HepG2 (cell line): Measurements from ENCODE around the gene PSMB3. TPM values are rescaled to one million over a fixed set of nuclear protein-coding genes. Genes with fewer than 3 reads are reported as not detected.

Experiments used
- ATAC-seq: fragments of 200-7000 bp; cut with Tn5 transposase; 3 replicates; pipeline ENCODE4 v1.9.1; 2020; ENCODE audit warnings: mild to moderate bottlenecking, moderate library complexity
- BruUV-seq: library from RNA; stranded (reverse); fragments of 400-500 nt; replicated peaks from 2 replicates; lab custom pipeline; 2021; lab: Mats Ljungman, UMichigan
- CTCF ChIA-PET: fragments of 300-600 bp; formaldehyde crosslinking; extraction: SDS; loops from one replicate; lab custom pipeline; 2021; ENCODE audit warnings: low total read pairs, inconsistent platforms, low intra/inter-chr PET ratio; lab: Yijun Ruan, JAX
- POLR2A ChIA-PET: fragments of 350-600 bp; sonication (Branson Sonifier 250); formaldehyde crosslinking; loops from one replicate; lab custom pipeline; 2020; ENCODE audit warnings: antibody characterized with exemption, inconsistent platforms; lab: Yijun Ruan, JAX
- DNase-seq: peaks from one replicate; pipeline ENCODE4 v3.0.0-alpha.2; 2015; ENCODE audit warnings: low spot score
- FAIRE-seq: peaks from 3 replicates; lab custom pipeline; 2011; peaks lifted over from hg19 to GRCh38; lab: Jason Lieb, UNC
- H2AFZ ChIP-seq: one replicate; pipeline ENCODE4 v1.6.1; 2011; ENCODE audit warnings: low read length, inconsistent platforms
- H3K27ac ChIP-seq: fragments of 300-600 bp; 3 replicates; pipeline ENCODE4 v1.8.0; 2011; ENCODE audit warnings: mixed run types, mild to moderate bottlenecking, mixed read lengths, low read length, inconsistent platforms; ENCODE audit not compliant: insufficient read depth; ENCODE audit errors: extremely low read length
- H3K27me3 ChIP-seq, 2 experiments: fragments of 200-600 bp in 1 of 2; 2 replicates in 1 of 2; 3 replicates in 1 of 2; pipeline versions ENCODE4 v1.6.0 to v1.8.0; 2011; ENCODE audit warnings: low read length in 2 of 2, mild to moderate bottlenecking in 2 of 2, moderate library complexity in 2 of 2, inconsistent platforms in 1 of 2; ENCODE audit not compliant: insufficient read depth in 2 of 2, control insufficient read depth in 1 of 2
- H3K36me3 ChIP-seq, 2 experiments: fragments of 200-600 bp in 1 of 2; replicated peaks in 1 of 2; 2 replicates in 1 of 2; 3 replicates in 1 of 2; pipeline versions ENCODE4 v1.5.1 to v1.8.0; 2011; ENCODE audit warnings: low read length in 2 of 2, inconsistent platforms in 1 of 2; ENCODE audit not compliant: insufficient read depth in 2 of 2, control insufficient read depth in 1 of 2
- H3K4me1 ChIP-seq: 2 replicates; pipeline ENCODE4 v1.5.1; 2012; ENCODE audit warnings: low read length, inconsistent platforms; ENCODE audit not compliant: insufficient read depth
- H3K4me2 ChIP-seq: 2 replicates; pipeline ENCODE4 v1.6.0; 2011; ENCODE audit warnings: low read depth, low read length, inconsistent platforms
- H3K4me3 ChIP-seq, 3 experiments: fragments of 200-600 bp in 1 of 3; sonication (generic), shearing (Covaris generic) in 1 of 3; replicated peaks in 1 of 3; 2 replicates each; pipeline ENCODE4 v1.5.1; 2011 to 2016; ENCODE audit warnings: low read length in 3 of 3, inconsistent platforms in 2 of 3, low read depth in 2 of 3, mild to moderate bottlenecking in 2 of 3, control low read depth in 1 of 3, mixed read lengths in 1 of 3; ENCODE audit not compliant: insufficient read depth in 1 of 3
- H3K79me2 ChIP-seq: one replicate; pipeline ENCODE4 v1.6.1; 2011; ENCODE audit warnings: low read length, inconsistent platforms; ENCODE audit not compliant: insufficient read depth
- H3K9ac ChIP-seq: 2 replicates; pipeline ENCODE4 v1.6.0; 2011; ENCODE audit warnings: mild to moderate bottlenecking, low read depth, low read length, inconsistent platforms; ENCODE audit not compliant: insufficient read depth
- H3K9me3 ChIP-seq: 2 replicates; pipeline ENCODE4 v1.5.1; 2012; ENCODE audit warnings: mild to moderate bottlenecking, low read length
- H4K20me1 ChIP-seq: 2 replicates; pipeline ENCODE4 v1.6.0; 2011; ENCODE audit warnings: inconsistent platforms, mild to moderate bottlenecking, low read length, moderate library complexity; ENCODE audit not compliant: insufficient read depth
- CTCF ChIP-seq: sonication (generic); formaldehyde crosslinking; IDR thresholded peaks from 2 replicates; pipeline ENCODE4 v1.5.0; 2020; ENCODE audit warnings: mild to moderate bottlenecking, missing genetic modification reagents, moderate library complexity
- DDIT3 ChIP-seq: sonication (generic); formaldehyde crosslinking; IDR thresholded peaks from 2 replicates; pipeline ENCODE4 v1.4.0; 2020; ENCODE audit warnings: mild to moderate bottlenecking, missing genetic modification reagents
- HMG20A ChIP-seq: IDR thresholded peaks from 2 replicates; pipeline ENCODE4 v1.6.1; 2016; ENCODE audit warnings: borderline replicate concordance
- KLF11 ChIP-seq: IDR thresholded peaks from 2 replicates; pipeline ENCODE4 v1.6.1; 2016; ENCODE audit warnings: missing compliant biosample characterization
- MAFK ChIP-seq, 2 experiments: IDR thresholded peaks in 1 of 2; conservative IDR thresholded peaks in 1 of 2; 2 replicates each; pipeline ENCODE4 v1.6.1; 2011; ENCODE audit warnings: improper control_type of control experiment in 2 of 2, low read length in 2 of 2
- SAFB2 ChIP-seq: sonication (generic); formaldehyde crosslinking; IDR thresholded peaks from 2 replicates; pipeline ENCODE4 v1.5.1; 2020; ENCODE audit warnings: missing genetic modification reagents, low read depth, mild to moderate bottlenecking, borderline replicate concordance
- ZEB1 ChIP-seq: IDR thresholded peaks from 2 replicates; pipeline ENCODE4 v1.6.1; 2012; ENCODE audit warnings: mild to moderate bottlenecking, low read depth, inconsistent platforms; ENCODE audit not compliant: insufficient replicate concordance
- ZNF432 ChIP-seq: sonication (generic); formaldehyde crosslinking; IDR thresholded peaks from 2 replicates; pipeline ENCODE4 v1.5.0; 2020; ENCODE audit warnings: missing genetic modification reagents, mild to moderate bottlenecking, borderline replicate concordance
- ZNF468 ChIP-seq: sonication (generic); formaldehyde crosslinking; IDR thresholded peaks from 2 replicates; pipeline ENCODE4 v1.8.0; 2022; ENCODE audit warnings: mild to moderate bottlenecking, moderate library complexity, missing genetic modification reagents
- ZNF687 ChIP-seq: sonication (generic); formaldehyde crosslinking; IDR thresholded peaks from 2 replicates; pipeline ENCODE4 v1.5.1; 2020; ENCODE audit warnings: mild to moderate bottlenecking, missing genetic modification reagents, moderate library complexity
- ZNF746 ChIP-seq: sonication (generic); formaldehyde crosslinking; IDR thresholded peaks from 2 replicates; pipeline ENCODE4 v1.8.0; 2022; ENCODE audit warnings: mild to moderate bottlenecking, missing genetic modification reagents
- WGBS: methylation state at CpG from one replicate; pipeline ENCODE4 v1.1.6; 2017; ENCODE audit warnings: low lambda C conversion rate; 5-methylcytosine and 5-hydroxymethylcytosine counted together
- in situ Hi-C: cut with HindIII; loops from 2 replicates; pipeline ENCODE4 v1.10.0; 2017; ENCODE audit warnings: low pct_unique_long_range_greater_than_20kb; ENCODE audit not compliant: extremely low pct_ligation_motif_present
- intact Hi-C: fragments of 100-400 bp; cut with micrococcal nuclease; formaldehyde crosslinking; loops from one replicate; pipeline ENCODE4 v1.10.0; 2022; ENCODE audit not compliant: unreplicated experiment
- polyA plus RNA-seq, 8 experiments: library from polyadenylated mRNA; depleted of rRNA in 3 of 8; stranded (reverse) in 7 of 8; unstranded in 1 of 8; fragments of >200 nt; fragmentation: Illumina TruSeq in 4 of 8; extraction: Trizol in 4 of 8; gene quantifications; 2 replicates each; pipeline versions ENCODE4 v1.2.1 to v1.2.3, GENCODE V29; 2011 to 2016; ENCODE audit warnings: low read depth in 4 of 8, missing spikeins in 1 of 8, mixed read lengths in 1 of 8; ENCODE audit not compliant: insufficient read depth in 1 of 8
- total RNA-seq, 5 experiments: library from RNA; depleted of rRNA; stranded (reverse); fragments of >200 nt; fragmentation: Illumina TruSeq; extraction: Trizol; gene quantifications; 2 replicates each; pipeline ENCODE4 v1.2.3, GENCODE V29; 2016; ENCODE audit warnings: low read depth in 1 of 5
- TF ChIP-seq, protein P1 (sequence below): sonication (generic); formaldehyde crosslinking; IDR thresholded peaks from 2 replicates; pipeline ENCODE4 v1.4.0; 2020; ENCODE audit warnings: missing genetic modification reagents
- TF ChIP-seq, protein P2 (sequence below): IDR thresholded peaks from 2 replicates; pipeline ENCODE4 v1.6.1; 2012; ENCODE audit warnings: low read depth, low read length, improper control_type of control experiment

PSMB3 gene
- total and polyA plus RNA-seq, 2 of the 13 experiments (the other 11 are each of a cell fraction or from before 2014, with no cell fraction given) = 366 to 517 TPM

- in situ Hi-C loops (no loop called here), intact Hi-C loops (no loop called here)
- whole genome bisulfite sequencing = 81% methylated on average over 7 of the region's 7 CpGs
- peaks cover 30% of the 10 kb centered on the region for H4K20me1 ChIP-seq
- FAIRE-seq (no peak), DNase-seq (no peak), ATAC-seq (no peak)
- no TSS peak for BruUV-seq
- ChIA-PET POLR2A (interaction anchor here (1.9 kb wide), 1 partner anchor 11 kb away, joined by 7 read pairs; the partner anchor contains the start of gene CISD3), CTCF (no interaction called here)
- H3K9me3 ChIP-seq = no peaks in the 10 kb centered on the region
- H3K4me3 ChIP-seq = no peak overlapping the region; a peak in 1 of 6 replicates
- H3K4me1 ChIP-seq = peaks cover 56% of the 10 kb centered on the region
- H3K27ac ChIP-seq = peak overlapping the region; percentile 48
- H3K9ac ChIP-seq = 0 out of 2 replicates have a peak overlapping the region, but pooled peaks have one; percentile 12
- no peak overlapping the region for H2AFZ ChIP-seq
- TF ChIP-seq KLF11 (CRISPR knock-in tag) (no peak), ZNF687 (CRISPR knock-in tag) (peak; percentile 35; the same call in 1 of the 2 replicates), ZNF432 (no peak), HMG20A (CRISPR knock-in tag) (no peak), CTCF (CRISPR knock-in tag) (no peak), ZEB1 (no peak), DDIT3 (CRISPR knock-in tag) (no peak), SAFB2 (CRISPR knock-in tag) (0 out of 2 replicates have a peak, but pooled peaks have one; percentile 5), MAFK (conservative IDR thresholded peaks at IDR 0.05 in 1 of 2, IDR thresholded peaks at IDR 0.05 in 1 of 2; ENCODE audit: low read length in 2 of 2) (no peak), ZNF746 (CRISPR knock-in tag) (no peak), ZNF468 (CRISPR knock-in tag) (no peak)
- TF ChIP-seq, protein P1, sequence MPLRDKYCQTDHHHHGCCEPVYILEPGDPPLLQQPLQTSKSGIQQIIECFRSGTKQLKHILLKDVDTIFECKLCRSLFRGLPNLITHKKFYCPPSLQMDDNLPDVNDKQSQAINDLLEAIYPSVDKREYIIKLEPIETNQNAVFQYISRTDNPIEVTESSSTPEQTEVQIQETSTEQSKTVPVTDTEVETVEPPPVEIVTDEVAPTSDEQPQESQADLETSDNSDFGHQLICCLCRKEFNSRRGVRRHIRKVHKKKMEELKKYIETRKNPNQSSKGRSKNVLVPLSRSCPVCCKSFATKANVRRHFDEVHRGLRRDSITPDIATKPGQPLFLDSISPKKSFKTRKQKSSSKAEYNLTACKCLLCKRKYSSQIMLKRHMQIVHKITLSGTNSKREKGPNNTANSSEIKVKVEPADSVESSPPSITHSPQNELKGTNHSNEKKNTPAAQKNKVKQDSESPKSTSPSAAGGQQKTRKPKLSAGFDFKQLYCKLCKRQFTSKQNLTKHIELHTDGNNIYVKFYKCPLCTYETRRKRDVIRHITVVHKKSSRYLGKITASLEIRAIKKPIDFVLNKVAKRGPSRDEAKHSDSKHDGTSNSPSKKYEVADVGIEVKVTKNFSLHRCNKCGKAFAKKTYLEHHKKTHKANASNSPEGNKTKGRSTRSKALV (CRISPR knock-in tag) = no peak
- TF ChIP-seq, protein P2, sequence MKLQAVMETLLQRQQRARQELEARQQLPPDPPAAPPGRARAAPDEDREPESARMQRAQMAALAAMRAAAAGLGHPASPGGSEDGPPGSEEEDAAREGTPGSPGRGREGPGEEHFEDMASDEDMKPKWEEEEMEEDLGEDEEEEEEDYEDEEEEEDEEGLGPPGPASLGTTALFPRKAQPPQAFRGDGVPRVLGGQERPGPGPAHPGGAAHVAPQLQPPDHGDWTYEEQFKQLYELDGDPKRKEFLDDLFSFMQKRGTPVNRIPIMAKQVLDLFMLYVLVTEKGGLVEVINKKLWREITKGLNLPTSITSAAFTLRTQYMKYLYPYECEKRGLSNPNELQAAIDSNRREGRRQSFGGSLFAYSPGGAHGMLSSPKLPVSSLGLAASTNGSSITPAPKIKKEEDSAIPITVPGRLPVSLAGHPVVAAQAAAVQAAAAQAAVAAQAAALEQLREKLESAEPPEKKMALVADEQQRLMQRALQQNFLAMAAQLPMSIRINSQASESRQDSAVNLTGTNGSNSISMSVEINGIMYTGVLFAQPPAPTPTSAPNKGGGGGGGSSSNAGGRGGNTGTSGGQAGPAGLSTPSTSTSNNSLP = no peak
- H3K27me3 ChIP-seq = no peaks in the 10 kb centered on the region
- no peak overlapping the region for H3K4me2 ChIP-seq
- H3K36me3 ChIP-seq = peaks cover 26 to 46% of the 10 kb centered on the region in 2 experiments
- peaks cover 68% of the 10 kb centered on the region for H3K79me2 ChIP-seq
Measured at GRCh38 chr17:38741921-38742410, 10.6 kb upstream of the PSMB3 start.
